WTC11 (cell line): Measurements from ENCODE around the gene ADAMTSL5.

ENCODE experiments used
- CREM ChIP-seq: sonication (generic); formaldehyde crosslinking; IDR thresholded peaks from 2 replicates; pipeline ENCODE4 v1.8.1; 2022; ENCODE audit warnings: mild to moderate bottlenecking, missing genetic modification reagents, moderate library complexity
- GABPB1 ChIP-seq: sonication (generic); formaldehyde crosslinking; IDR thresholded peaks from 2 replicates; pipeline ENCODE4 v1.8.1; 2023; ENCODE audit warnings: mild to moderate bottlenecking, missing genetic modification reagents
- NR1H2 ChIP-seq: sonication (generic); formaldehyde crosslinking; IDR thresholded peaks from 2 replicates; pipeline ENCODE4 v1.9.0; 2021; ENCODE audit warnings: mild to moderate bottlenecking, moderate library complexity, missing genetic modification reagents
- NR2C2 ChIP-seq: sonication (generic); formaldehyde crosslinking; IDR thresholded peaks from 2 replicates; pipeline ENCODE4 v1.8.0; 2022; ENCODE audit warnings: mild to moderate bottlenecking, missing genetic modification reagents
- TF ChIP-seq, protein P1 (sequence below): sonication (generic); formaldehyde crosslinking; IDR thresholded peaks from 2 replicates; pipeline ENCODE4 v1.8.1; 2022; ENCODE audit warnings: mild to moderate bottlenecking, missing genetic modification reagents, moderate library complexity, borderline replicate concordance

DNA sequence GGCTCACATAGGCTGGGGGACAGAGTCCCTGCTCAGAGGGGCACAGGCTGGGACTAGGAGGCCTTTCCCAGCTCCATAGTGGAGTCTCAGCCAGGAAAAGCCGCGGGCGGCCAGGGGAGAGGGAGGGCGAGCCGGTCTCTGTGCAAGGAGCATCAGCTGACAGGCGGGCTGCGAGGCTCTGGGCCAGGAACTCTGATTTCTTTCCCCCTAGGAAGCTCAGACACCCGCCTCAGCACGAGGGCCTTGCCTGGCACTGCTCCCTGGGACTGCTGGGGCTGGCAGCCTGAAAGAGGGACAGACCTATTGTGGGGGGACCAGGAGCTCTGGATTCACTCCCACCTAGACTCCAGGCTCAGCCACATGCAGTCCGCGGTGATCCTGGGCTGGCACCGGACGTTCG is 8.8 kb upstream of the ADAMTSL5 start:
- TF ChIP-seq CREM (CRISPR knock-in tag) (no peak), NR2C2 (CRISPR knock-in tag) (no peak), NR1H2 (no peak), GABPB1 (CRISPR knock-in tag) (no peak)
- TF ChIP-seq, protein P1, sequence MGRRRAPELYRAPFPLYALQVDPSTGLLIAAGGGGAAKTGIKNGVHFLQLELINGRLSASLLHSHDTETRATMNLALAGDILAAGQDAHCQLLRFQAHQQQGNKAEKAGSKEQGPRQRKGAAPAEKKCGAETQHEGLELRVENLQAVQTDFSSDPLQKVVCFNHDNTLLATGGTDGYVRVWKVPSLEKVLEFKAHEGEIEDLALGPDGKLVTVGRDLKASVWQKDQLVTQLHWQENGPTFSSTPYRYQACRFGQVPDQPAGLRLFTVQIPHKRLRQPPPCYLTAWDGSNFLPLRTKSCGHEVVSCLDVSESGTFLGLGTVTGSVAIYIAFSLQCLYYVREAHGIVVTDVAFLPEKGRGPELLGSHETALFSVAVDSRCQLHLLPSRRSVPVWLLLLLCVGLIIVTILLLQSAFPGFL (CRISPR knock-in tag) = no peak
